ENCODE measurements around the gene PCGF6. TPM values are rescaled to one million over a fixed set of nuclear protein-coding genes. Genes with fewer than 3 reads are reported as not detected.
A peak's percentile ranks its signal among the peaks of the same experiment; 100 is the strongest.

Gene PCGF6
- total RNA-seq, 1 experiment from 2014 or later = 19.2 TPM

DNA sequence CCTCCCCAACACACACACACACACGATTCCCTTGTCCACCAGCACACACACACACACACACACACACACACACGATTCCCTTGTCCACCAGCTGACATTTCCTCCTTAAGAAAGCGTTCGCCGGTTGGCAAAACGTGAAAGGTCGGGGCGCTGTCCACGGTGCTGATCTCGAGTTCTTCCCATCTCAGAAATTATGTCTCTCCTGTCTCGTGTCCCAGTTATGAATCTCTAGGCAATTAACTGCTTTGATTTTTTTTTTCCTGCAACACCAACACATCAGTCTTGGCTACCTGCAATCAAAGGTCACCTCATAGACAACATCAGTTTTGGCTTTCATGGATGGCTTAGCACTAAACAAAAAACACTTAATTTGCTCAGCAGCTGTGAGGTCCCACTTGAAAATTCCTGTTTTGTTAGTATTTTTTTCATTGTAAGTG lies 72.1 kb downstream of the PCGF6 start (continued):
- TF ChIP-seq, protein P1, sequence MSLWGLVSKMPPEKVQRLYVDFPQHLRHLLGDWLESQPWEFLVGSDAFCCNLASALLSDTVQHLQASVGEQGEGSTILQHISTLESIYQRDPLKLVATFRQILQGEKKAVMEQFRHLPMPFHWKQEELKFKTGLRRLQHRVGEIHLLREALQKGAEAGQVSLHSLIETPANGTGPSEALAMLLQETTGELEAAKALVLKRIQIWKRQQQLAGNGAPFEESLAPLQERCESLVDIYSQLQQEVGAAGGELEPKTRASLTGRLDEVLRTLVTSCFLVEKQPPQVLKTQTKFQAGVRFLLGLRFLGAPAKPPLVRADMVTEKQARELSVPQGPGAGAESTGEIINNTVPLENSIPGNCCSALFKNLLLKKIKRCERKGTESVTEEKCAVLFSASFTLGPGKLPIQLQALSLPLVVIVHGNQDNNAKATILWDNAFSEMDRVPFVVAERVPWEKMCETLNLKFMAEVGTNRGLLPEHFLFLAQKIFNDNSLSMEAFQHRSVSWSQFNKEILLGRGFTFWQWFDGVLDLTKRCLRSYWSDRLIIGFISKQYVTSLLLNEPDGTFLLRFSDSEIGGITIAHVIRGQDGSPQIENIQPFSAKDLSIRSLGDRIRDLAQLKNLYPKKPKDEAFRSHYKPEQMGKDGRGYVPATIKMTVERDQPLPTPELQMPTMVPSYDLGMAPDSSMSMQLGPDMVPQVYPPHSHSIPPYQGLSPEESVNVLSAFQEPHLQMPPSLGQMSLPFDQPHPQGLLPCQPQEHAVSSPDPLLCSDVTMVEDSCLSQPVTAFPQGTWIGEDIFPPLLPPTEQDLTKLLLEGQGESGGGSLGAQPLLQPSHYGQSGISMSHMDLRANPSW (CRISPR knock-in tag; conservative IDR thresholded peaks at IDR 0.05; ENCODE audit: low read depth) = no peak
- 0 out of 2 replicates have a peak, but pooled peaks have one; percentile 20 for TF ChIP-seq SP1 (CRISPR knock-in tag; conservative IDR thresholded peaks at IDR 0.05)
- TF ChIP-seq TEAD4 (CRISPR knock-in tag; IDR thresholded peaks at IDR 0.05) = 0 out of 2 replicates have a peak, but pooled peaks have one; percentile 76
- peak; percentile 85; the same call in 1 of the 2 replicates for TF ChIP-seq JUN (CRISPR knock-in tag; IDR thresholded peaks at IDR 0.05)
- TF ChIP-seq SOX15 (CRISPR knock-in tag; IDR thresholded peaks at IDR 0.05) = no peak
- no peak for TF ChIP-seq ETV6 (CRISPR knock-in tag; IDR thresholded peaks at IDR 0.05)
- TF ChIP-seq KAT7 (CRISPR knock-in tag; IDR thresholded peaks at IDR 0.05; ENCODE audit: borderline replicate concordance) = no peak
- no peak for TF ChIP-seq ZNF263 (CRISPR knock-in tag; IDR thresholded peaks at IDR 0.05; ENCODE audit: low read depth)
- peak; percentile 70 for TF ChIP-seq FOXP1 (CRISPR knock-in tag; IDR thresholded peaks at IDR 0.05; ENCODE audit: borderline replicate concordance)
- TF ChIP-seq CREM (CRISPR knock-in tag; IDR thresholded peaks at IDR 0.05) = no peak; the same call in 1 of the 2 replicates
- TF ChIP-seq, protein P2, sequence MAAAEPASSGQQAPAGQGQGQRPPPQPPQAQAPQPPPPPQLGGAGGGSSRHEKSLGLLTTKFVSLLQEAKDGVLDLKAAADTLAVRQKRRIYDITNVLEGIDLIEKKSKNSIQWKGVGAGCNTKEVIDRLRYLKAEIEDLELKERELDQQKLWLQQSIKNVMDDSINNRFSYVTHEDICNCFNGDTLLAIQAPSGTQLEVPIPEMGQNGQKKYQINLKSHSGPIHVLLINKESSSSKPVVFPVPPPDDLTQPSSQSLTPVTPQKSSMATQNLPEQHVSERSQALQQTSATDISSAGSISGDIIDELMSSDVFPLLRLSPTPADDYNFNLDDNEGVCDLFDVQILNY (CRISPR knock-in tag; IDR thresholded peaks at IDR 0.05) = no peak
- TF ChIP-seq JAZF1 (CRISPR knock-in tag; IDR thresholded peaks at IDR 0.05) = no peak
- no peak for TF ChIP-seq HMGA2 (CRISPR knock-in tag; IDR thresholded peaks at IDR 0.05)
- TF ChIP-seq, protein P3, sequence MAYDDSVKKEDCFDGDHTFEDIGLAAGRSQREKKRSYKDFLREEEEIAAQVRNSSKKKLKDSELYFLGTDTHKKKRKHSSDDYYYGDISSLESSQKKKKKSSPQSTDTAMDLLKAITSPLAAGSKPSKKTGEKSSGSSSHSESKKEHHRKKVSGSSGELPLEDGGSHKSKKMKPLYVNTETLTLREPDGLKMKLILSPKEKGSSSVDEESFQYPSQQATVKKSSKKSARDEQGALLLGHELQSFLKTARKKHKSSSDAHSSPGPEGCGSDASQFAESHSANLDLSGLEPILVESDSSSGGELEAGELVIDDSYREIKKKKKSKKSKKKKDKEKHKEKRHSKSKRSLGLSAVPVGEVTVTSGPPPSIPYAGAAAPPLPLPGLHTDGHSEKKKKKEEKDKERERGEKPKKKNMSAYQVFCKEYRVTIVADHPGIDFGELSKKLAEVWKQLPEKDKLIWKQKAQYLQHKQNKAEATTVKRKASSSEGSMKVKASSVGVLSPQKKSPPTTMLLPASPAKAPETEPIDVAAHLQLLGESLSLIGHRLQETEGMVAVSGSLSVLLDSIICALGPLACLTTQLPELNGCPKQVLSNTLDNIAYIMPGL (CRISPR knock-in tag; IDR thresholded peaks at IDR 0.05) = no peak
- TF ChIP-seq, protein P4, sequence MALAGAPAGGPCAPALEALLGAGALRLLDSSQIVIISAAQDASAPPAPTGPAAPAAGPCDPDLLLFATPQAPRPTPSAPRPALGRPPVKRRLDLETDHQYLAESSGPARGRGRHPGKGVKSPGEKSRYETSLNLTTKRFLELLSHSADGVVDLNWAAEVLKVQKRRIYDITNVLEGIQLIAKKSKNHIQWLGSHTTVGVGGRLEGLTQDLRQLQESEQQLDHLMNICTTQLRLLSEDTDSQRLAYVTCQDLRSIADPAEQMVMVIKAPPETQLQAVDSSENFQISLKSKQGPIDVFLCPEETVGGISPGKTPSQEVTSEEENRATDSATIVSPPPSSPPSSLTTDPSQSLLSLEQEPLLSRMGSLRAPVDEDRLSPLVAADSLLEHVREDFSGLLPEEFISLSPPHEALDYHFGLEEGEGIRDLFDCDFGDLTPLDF (CRISPR knock-in tag; IDR thresholded peaks at IDR 0.05) = no peak
- TF ChIP-seq CREB1 (CRISPR knock-in tag; IDR thresholded peaks at IDR 0.05) = 0 out of 2 replicates have a peak, but pooled peaks have one; percentile 62
- peak; percentile 61; the same call in 1 of the 2 replicates for TF ChIP-seq FOXK1 (CRISPR knock-in tag; IDR thresholded peaks at IDR 0.05)
- TF ChIP-seq, protein P5, sequence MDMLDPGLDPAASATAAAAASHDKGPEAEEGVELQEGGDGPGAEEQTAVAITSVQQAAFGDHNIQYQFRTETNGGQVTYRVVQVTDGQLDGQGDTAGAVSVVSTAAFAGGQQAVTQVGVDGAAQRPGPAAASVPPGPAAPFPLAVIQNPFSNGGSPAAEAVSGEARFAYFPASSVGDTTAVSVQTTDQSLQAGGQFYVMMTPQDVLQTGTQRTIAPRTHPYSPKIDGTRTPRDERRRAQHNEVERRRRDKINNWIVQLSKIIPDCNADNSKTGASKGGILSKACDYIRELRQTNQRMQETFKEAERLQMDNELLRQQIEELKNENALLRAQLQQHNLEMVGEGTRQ (CRISPR knock-in tag; IDR thresholded peaks at IDR 0.05) = no peak
- TF ChIP-seq SMAD3 (CRISPR knock-in tag; IDR thresholded peaks at IDR 0.05; ENCODE audit: borderline replicate concordance) = 0 out of 2 replicates have a peak, but pooled peaks have one; percentile 67
- no peak for TF ChIP-seq EMX1 (CRISPR knock-in tag; IDR thresholded peaks at IDR 0.05)
- TF ChIP-seq GRHL2 (CRISPR knock-in tag; IDR thresholded peaks at IDR 0.05; ENCODE audit: insufficient replicate concordance, severe bottlenecking) = no peak
- TF ChIP-seq, protein P6, sequence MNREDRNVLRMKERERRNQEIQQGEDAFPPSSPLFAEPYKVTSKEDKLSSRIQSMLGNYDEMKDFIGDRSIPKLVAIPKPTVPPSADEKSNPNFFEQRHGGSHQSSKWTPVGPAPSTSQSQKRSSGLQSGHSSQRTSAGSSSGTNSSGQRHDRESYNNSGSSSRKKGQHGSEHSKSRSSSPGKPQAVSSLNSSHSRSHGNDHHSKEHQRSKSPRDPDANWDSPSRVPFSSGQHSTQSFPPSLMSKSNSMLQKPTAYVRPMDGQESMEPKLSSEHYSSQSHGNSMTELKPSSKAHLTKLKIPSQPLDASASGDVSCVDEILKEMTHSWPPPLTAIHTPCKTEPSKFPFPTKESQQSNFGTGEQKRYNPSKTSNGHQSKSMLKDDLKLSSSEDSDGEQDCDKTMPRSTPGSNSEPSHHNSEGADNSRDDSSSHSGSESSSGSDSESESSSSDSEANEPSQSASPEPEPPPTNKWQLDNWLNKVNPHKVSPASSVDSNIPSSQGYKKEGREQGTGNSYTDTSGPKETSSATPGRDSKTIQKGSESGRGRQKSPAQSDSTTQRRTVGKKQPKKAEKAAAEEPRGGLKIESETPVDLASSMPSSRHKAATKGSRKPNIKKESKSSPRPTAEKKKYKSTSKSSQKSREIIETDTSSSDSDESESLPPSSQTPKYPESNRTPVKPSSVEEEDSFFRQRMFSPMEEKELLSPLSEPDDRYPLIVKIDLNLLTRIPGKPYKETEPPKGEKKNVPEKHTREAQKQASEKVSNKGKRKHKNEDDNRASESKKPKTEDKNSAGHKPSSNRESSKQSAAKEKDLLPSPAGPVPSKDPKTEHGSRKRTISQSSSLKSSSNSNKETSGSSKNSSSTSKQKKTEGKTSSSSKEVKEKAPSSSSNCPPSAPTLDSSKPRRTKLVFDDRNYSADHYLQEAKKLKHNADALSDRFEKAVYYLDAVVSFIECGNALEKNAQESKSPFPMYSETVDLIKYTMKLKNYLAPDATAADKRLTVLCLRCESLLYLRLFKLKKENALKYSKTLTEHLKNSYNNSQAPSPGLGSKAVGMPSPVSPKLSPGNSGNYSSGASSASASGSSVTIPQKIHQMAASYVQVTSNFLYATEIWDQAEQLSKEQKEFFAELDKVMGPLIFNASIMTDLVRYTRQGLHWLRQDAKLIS (CRISPR knock-in tag; IDR thresholded peaks at IDR 0.05; ENCODE audit: borderline replicate concordance) = no peak
- no peak for TF ChIP-seq SMAD4 (CRISPR knock-in tag; IDR thresholded peaks at IDR 0.05)
- TF ChIP-seq IRF2 (CRISPR knock-in tag; IDR thresholded peaks at IDR 0.05; ENCODE audit: borderline replicate concordance, low read depth) = no peak
- no peak for TF ChIP-seq RORB (CRISPR knock-in tag; IDR thresholded peaks at IDR 0.05)
- TF ChIP-seq, protein P7, sequence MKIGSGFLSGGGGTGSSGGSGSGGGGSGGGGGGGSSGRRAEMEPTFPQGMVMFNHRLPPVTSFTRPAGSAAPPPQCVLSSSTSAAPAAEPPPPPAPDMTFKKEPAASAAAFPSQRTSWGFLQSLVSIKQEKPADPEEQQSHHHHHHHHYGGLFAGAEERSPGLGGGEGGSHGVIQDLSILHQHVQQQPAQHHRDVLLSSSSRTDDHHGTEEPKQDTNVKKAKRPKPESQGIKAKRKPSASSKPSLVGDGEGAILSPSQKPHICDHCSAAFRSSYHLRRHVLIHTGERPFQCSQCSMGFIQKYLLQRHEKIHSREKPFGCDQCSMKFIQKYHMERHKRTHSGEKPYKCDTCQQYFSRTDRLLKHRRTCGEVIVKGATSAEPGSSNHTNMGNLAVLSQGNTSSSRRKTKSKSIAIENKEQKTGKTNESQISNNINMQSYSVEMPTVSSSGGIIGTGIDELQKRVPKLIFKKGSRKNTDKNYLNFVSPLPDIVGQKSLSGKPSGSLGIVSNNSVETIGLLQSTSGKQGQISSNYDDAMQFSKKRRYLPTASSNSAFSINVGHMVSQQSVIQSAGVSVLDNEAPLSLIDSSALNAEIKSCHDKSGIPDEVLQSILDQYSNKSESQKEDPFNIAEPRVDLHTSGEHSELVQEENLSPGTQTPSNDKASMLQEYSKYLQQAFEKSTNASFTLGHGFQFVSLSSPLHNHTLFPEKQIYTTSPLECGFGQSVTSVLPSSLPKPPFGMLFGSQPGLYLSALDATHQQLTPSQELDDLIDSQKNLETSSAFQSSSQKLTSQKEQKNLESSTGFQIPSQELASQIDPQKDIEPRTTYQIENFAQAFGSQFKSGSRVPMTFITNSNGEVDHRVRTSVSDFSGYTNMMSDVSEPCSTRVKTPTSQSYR (CRISPR knock-in tag; IDR thresholded peaks at IDR 0.05) = no peak
